Transverse colon (tissue), 4 donors: Measurements from ENCODE around the gene DNAAF8. TPM values are rescaled to one million over a fixed set of nuclear protein-coding genes. Genes with fewer than 3 reads are reported as not detected.

Source experiments
- DNase-seq: peaks from one replicate; pipeline ENCODE4 v3.0.0-alpha.2; 2019
- H3K27ac ChIP-seq, 4 donors: fragments of 200-600 bp; sonication (generic); 2 replicates each; pipeline ENCODE4 v1.5.1; 2016 to 2018; ENCODE audit warnings: inconsistent platforms in 4 of 4
- H3K27me3 ChIP-seq: fragments of 200-600 bp; sonication (generic); 2 replicates; pipeline ENCODE4 v1.5.1; 2017; ENCODE audit warnings: inconsistent platforms
- H3K36me3 ChIP-seq, 4 donors: fragments of 200-600 bp; sonication (generic); 2 replicates each; pipeline ENCODE4 v1.5.1; 2017 to 2019; ENCODE audit warnings: inconsistent platforms in 4 of 4
- H3K4me1 ChIP-seq, 4 donors: fragments of 200-600 bp; sonication (generic); 2 replicates each; pipeline ENCODE4 v1.5.1; 2017 to 2020; ENCODE audit warnings: inconsistent platforms in 4 of 4
- H3K4me3 ChIP-seq, 4 donors: fragments of 200-600 bp; sonication (generic); 1 replicate in 1 of 4; 2 replicates in 3 of 4; pipeline versions ENCODE4 v1.5.1 to v1.6.1; 2017 to 2019; ENCODE audit warnings: inconsistent platforms in 4 of 4
- H3K9me3 ChIP-seq, 2 donors: fragments of 200-600 bp; sonication (generic); 2 replicates each; pipeline ENCODE4 v1.5.1; 2017 to 2019; ENCODE audit warnings: inconsistent platforms in 2 of 2
- EP300 ChIP-seq: sonication (generic); formaldehyde crosslinking; IDR thresholded peaks from one replicate; pipeline ENCODE4 v1.6.1; 2017; ENCODE audit warnings: antibody characterized with exemption, low read depth
- POLR2A ChIP-seq: fragments of 450-650 bp; IDR thresholded peaks from one replicate; pipeline ENCODE4 v1.6.1; 2016; ENCODE audit warnings: antibody characterized with exemption, mild to moderate bottlenecking, moderate library complexity
- POLR2AphosphoS5 ChIP-seq, 3 donors: sonication (generic); formaldehyde crosslinking; IDR thresholded peaks; one replicate each; pipeline ENCODE4 v1.6.1; 2016; ENCODE audit warnings: antibody characterized with exemption in 3 of 3
- WGBS, 2 donors: methylation state at CpG; one replicate each; pipeline ENCODE4 v1.1.5; 2018; ENCODE audit warnings: low coverage in 1 of 2; 5-methylcytosine and 5-hydroxymethylcytosine counted together
- in situ Hi-C, 4 donors: fragments of 200-750 bp; cut with MboI; loops; one replicate each; pipeline versions ENCODE4 v1.15.0 to v1.15.1; 2017; ENCODE audit warnings: low sequenced_read_pairs in 3 of 4, low pct_ligation_motif_present in 1 of 4, low pct_unique_long_range_greater_than_20kb in 1 of 4
- intact Hi-C: fragments of 100-400 bp; cut with DNase I; formaldehyde crosslinking; loops from one replicate; pipeline ENCODE4 v1.15.1; 2023; ENCODE audit warnings: low total_unique reads
- total RNA-seq, 4 donors: library from RNA; depleted of rRNA; stranded (reverse); fragments of >200 nt; gene quantifications; one replicate each; pipeline ENCODE4 v1.1.0, GENCODE V29; 2016
- TF ChIP-seq, protein P1 (sequence below), 5 experiments: fragments of 200-600 bp in 3 of 5; fragments of 450-650 bp in 2 of 5; sonication (generic) in 3 of 5; IDR thresholded peaks; 1 replicate in 2 of 5; 2 replicates in 3 of 5; pipeline ENCODE4 v1.5.1; 2016 to 2017; ENCODE audit warnings: antibody characterized with exemption in 5 of 5, inconsistent platforms in 3 of 5, mild to moderate bottlenecking in 2 of 5, moderate library complexity in 1 of 5

Gene DNAAF8
- total RNA-seq, 4 donors from 2014 or later = 0.55 to 2.9 (median 0.60) TPM; not detected in 1

- WGBS, 2 donors = 92% methylated on average over 1 to 7 of the region's 17 CpGs
- in situ Hi-C loops = no loop called here
- H3K27ac ChIP-seq = no peak overlapping the region
These were observed 43.2 kb downstream of the DNAAF8 start for GRCh38 chr16:4777339-4778049.

GRCh38 chr16:4778050-4778392 is 43.7 kb downstream of the DNAAF8 start:
- WGBS, 2 donors = 80 to 85% methylated on average over 1 to 4 of the region's 5 CpGs
- no peaks in the 10 kb centered on the region for H3K9me3 ChIP-seq
- H3K27me3 ChIP-seq = no peaks in the 10 kb centered on the region
- DNase-seq = no peak
- in situ Hi-C loops = no loop called here
- intact Hi-C loops = no loop called here
- H3K4me1 ChIP-seq = no peaks in the 10 kb centered on the region
- H3K36me3 ChIP-seq = no peaks in the 10 kb centered on the region
- no peak overlapping the region for H3K27ac ChIP-seq
- H3K4me3 ChIP-seq = no peak overlapping the region
- no peak for TF ChIP-seq POLR2AphosphoS5 (IDR thresholded peaks at IDR 0.05)
- TF ChIP-seq POLR2A = no peak
- TF ChIP-seq, protein P1, sequence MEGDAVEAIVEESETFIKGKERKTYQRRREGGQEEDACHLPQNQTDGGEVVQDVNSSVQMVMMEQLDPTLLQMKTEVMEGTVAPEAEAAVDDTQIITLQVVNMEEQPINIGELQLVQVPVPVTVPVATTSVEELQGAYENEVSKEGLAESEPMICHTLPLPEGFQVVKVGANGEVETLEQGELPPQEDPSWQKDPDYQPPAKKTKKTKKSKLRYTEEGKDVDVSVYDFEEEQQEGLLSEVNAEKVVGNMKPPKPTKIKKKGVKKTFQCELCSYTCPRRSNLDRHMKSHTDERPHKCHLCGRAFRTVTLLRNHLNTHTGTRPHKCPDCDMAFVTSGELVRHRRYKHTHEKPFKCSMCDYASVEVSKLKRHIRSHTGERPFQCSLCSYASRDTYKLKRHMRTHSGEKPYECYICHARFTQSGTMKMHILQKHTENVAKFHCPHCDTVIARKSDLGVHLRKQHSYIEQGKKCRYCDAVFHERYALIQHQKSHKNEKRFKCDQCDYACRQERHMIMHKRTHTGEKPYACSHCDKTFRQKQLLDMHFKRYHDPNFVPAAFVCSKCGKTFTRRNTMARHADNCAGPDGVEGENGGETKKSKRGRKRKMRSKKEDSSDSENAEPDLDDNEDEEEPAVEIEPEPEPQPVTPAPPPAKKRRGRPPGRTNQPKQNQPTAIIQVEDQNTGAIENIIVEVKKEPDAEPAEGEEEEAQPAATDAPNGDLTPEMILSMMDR (IDR thresholded peaks at IDR 0.05) = no peak
- TF ChIP-seq EP300 = no peak

More at GRCh38 chr16:4777339-4778049, 43.2 kb downstream of the DNAAF8 start:
- intact Hi-C loops = no loop called here
- Histone ChIP-seq H3K27me3 (no peaks in the 10 kb centered on the region), H3K36me3 (no peaks in the 10 kb centered on the region), H3K4me1 (no peaks in the 10 kb centered on the region), H3K9me3 (no peaks in the 10 kb centered on the region), H3K4me3 (no peak overlapping the region)
- no peak for TF ChIP-seq POLR2A
- TF ChIP-seq, protein P1 (IDR thresholded peaks at IDR 0.05) = no peak
- TF ChIP-seq POLR2AphosphoS5 (IDR thresholded peaks at IDR 0.05) = no peak
- TF ChIP-seq EP300 = no peak
- DNase-seq = no peak

- Histone ChIP-seq H3K36me3 (no peaks in the 10 kb centered on the region), H3K27me3 (no peaks in the 10 kb centered on the region), H3K4me3 (no peak overlapping the region), H3K4me1 (no peaks in the 10 kb centered on the region), H3K27ac (peak overlapping the region in 1 of 4 donors; percentile 30), H3K9me3 (no peaks in the 10 kb centered on the region)
- 20 to 72% methylated on average over 1 to 4 of the region's 4 CpGs for WGBS, 2 donors
- intact Hi-C loops = no loop called here
- DNase-seq = no peak
- TF ChIP-seq POLR2AphosphoS5 (IDR thresholded peaks at IDR 0.05) (peak in 1 of 3 donors; percentile 18), EP300 (no peak)
- in situ Hi-C loops = no loop called here
These were observed 45.9 kb downstream of the DNAAF8 start for GRCh38 chr16:4780235-4780634.

- Histone ChIP-seq H3K27me3 (no peaks in the 10 kb centered on the region), H3K9me3 (no peaks in the 10 kb centered on the region), H3K27ac (no peak overlapping the region), H3K36me3 (no peaks in the 10 kb centered on the region), H3K4me3 (no peak overlapping the region), H3K4me1 (peaks cover 0 to 5% (median 0%) of the 10 kb centered on the region in 4 donors)
- DNase-seq = no peak
- in situ Hi-C loops (no loop called here), intact Hi-C loops (no loop called here)
- 92 to 95% methylated on average over 5 to 16 of the region's 25 CpGs for WGBS, 2 donors
- no peak for TF ChIP-seq POLR2A
- no peak for TF ChIP-seq EP300
- TF ChIP-seq POLR2AphosphoS5 (IDR thresholded peaks at IDR 0.05) = no peak
- TF ChIP-seq, protein P1 (IDR thresholded peaks at IDR 0.05) = no peak
These were observed 49.1 kb downstream of the DNAAF8 start for GRCh38 chr16:4783251-4783950.
